ENCODE measurements around the gene SPPL2C. TPM values are rescaled to one million over a fixed set of nuclear protein-coding genes. Genes with fewer than 3 reads are reported as not detected.

SPPL2C gene
- polyA plus RNA-seq, 1 donor (not counting 4 experiments of a cell fraction or from before 2014, with no cell fraction given): not detected

DNA sequence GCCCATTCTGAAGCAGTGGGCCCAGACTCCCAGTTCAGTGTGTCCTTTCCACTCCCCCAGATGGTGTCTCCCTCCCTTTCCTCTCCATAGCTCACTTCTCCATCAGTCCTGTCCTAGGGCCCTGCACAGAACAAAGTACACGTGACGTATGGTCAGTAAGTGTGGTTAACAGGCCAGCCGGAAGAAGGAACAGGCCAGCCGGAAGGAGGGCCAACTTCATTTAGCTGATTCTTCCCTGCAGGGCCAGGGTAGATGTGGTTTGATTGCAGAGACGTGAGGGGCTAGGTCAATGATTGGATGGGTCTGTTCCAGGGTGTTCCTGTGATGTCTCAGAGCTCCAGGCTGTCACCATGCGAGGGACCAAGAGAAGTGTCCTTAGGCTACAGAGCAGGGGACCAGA, 28.9 kb upstream of the SPPL2C start:
- Histone ChIP-seq H2AFZ (ENCODE audit: control insufficient read depth, low read length) (no peak overlapping the region), H3K4me2 (ENCODE audit: control insufficient read depth, extremely low read depth, insufficient read depth, low read depth, low read length) (no peak overlapping the region), H3K9me3 (ENCODE audit: control insufficient read depth, low read depth, low read length) (no peaks in the 10 kb centered on the region), H3K4me3 (ENCODE audit: control insufficient read depth in 2 of 3, extremely low read depth in 1 of 3, insufficient read depth in 2 of 3, low read depth in 1 of 3, low read length in 3 of 3) (no peak overlapping the region), H3K36me3 (ENCODE audit: control insufficient read depth in 2 of 2, extremely low read depth in 1 of 2, insufficient read depth in 2 of 2, low read length in 2 of 2) (no peaks in the 10 kb centered on the region), H3K9me1 (ENCODE audit: control insufficient read depth, extremely low read depth, insufficient read depth, low read length) (no peaks in the 10 kb centered on the region), H3K9ac (ENCODE audit: control insufficient read depth, extremely low read depth, insufficient read depth, low read length) (no peak overlapping the region), H3K4me1 (ENCODE audit: control insufficient read depth, extremely low read depth, insufficient read depth, low read length) (no peaks in the 10 kb centered on the region), H3K79me2 (ENCODE audit: control insufficient read depth, insufficient read depth, low read length) (no peaks in the 10 kb centered on the region), H3K27ac (ENCODE audit: control insufficient read depth, insufficient read depth, low read length) (no peak overlapping the region), H4K20me1 (ENCODE audit: control insufficient read depth, extremely low read depth, insufficient read depth, low read length) (no peaks in the 10 kb centered on the region), H3K27me3 (ENCODE audit: control insufficient read depth, extremely low read depth, insufficient read depth, low read length) (peaks cover 11% of the 10 kb centered on the region)
- dilution Hi-C loops (cut with MboI; ENCODE audit: extremely low pct_ligation_motif_present, low sequenced_read_pairs): no loop called here
- DNase-seq (ENCODE audit: low read depth, low spot score): no peak
- no peak for FAIRE-seq
- TF ChIP-seq EZH2 (IDR thresholded peaks at IDR 0.05; ENCODE audit: low read length) (no peak), CTCF (optimal IDR thresholded peaks at IDR 0.05 in 1 of 3, IDR thresholded peaks at IDR 0.05 in 1 of 3, conservative IDR thresholded peaks at IDR 0.05 in 1 of 3; ENCODE audit: extremely low read depth in 1 of 3, insufficient read depth in 2 of 3, low read length in 3 of 3) (no peak)

- H3K9me1 ChIP-seq (ENCODE audit: control insufficient read depth, extremely low read depth, insufficient read depth, low read length): no peaks in the 10 kb centered on the region
These were observed 26.6 kb upstream of the SPPL2C start for GRCh38 chr17:45818041-45818440.

More at GRCh38 chr17:45818041-45818440, 26.6 kb upstream of the SPPL2C start:
- Histone ChIP-seq H2AFZ (ENCODE audit: control insufficient read depth, low read length) (no peak overlapping the region), H3K9me3 (ENCODE audit: control insufficient read depth, low read depth, low read length) (no peaks in the 10 kb centered on the region), H3K27ac (ENCODE audit: control insufficient read depth, insufficient read depth, low read length) (no peak overlapping the region), H3K36me3 (ENCODE audit: control insufficient read depth in 2 of 2, extremely low read depth in 1 of 2, insufficient read depth in 2 of 2, low read length in 2 of 2) (no peaks in the 10 kb centered on the region), H4K20me1 (ENCODE audit: control insufficient read depth, extremely low read depth, insufficient read depth, low read length) (no peaks in the 10 kb centered on the region), H3K79me2 (ENCODE audit: control insufficient read depth, insufficient read depth, low read length) (no peaks in the 10 kb centered on the region), H3K4me2 (ENCODE audit: control insufficient read depth, extremely low read depth, insufficient read depth, low read depth, low read length) (no peak overlapping the region), H3K27me3 (ENCODE audit: control insufficient read depth, extremely low read depth, insufficient read depth, low read length) (peaks cover 11% of the 10 kb centered on the region), H3K4me1 (ENCODE audit: control insufficient read depth, extremely low read depth, insufficient read depth, low read length) (no peaks in the 10 kb centered on the region), H3K4me3 (ENCODE audit: control insufficient read depth in 2 of 3, extremely low read depth in 1 of 3, insufficient read depth in 2 of 3, low read depth in 1 of 3, low read length in 3 of 3) (no peak overlapping the region), H3K9ac (ENCODE audit: control insufficient read depth, extremely low read depth, insufficient read depth, low read length) (no peak overlapping the region)
- dilution Hi-C loops (cut with MboI; ENCODE audit: extremely low pct_ligation_motif_present, low sequenced_read_pairs): no loop called here
- no peak for FAIRE-seq
- no peak for TF ChIP-seq CTCF (optimal IDR thresholded peaks at IDR 0.05 in 1 of 3, IDR thresholded peaks at IDR 0.05 in 1 of 3, conservative IDR thresholded peaks at IDR 0.05 in 1 of 3; ENCODE audit: extremely low read depth in 1 of 3, insufficient read depth in 2 of 3, low read length in 3 of 3)
- no peak for TF ChIP-seq EZH2 (IDR thresholded peaks at IDR 0.05; ENCODE audit: low read length)
- no peak for DNase-seq (ENCODE audit: low read depth, low spot score)
